MM.1S (cell line): ENCODE measurements around the gene VPS16.

ENCODE experiments used
- CTCF ChIP-seq: fragments of 300-600 bp; sonication (generic); IDR thresholded peaks from 2 replicates; pipeline ENCODE4 v1.5.1; 2016; ENCODE audit warnings: antibody characterized with exemption, low read length, mixed read lengths
- EZH2 ChIP-seq: fragments of 300-600 bp; sonication (generic); optimal IDR thresholded peaks from 2 replicates; pipeline ENCODE3; 2017; ENCODE audit warnings: low read depth, mild to moderate bottlenecking, antibody characterized with exemption, low read length, mixed read lengths
- EZH2phosphoT487 ChIP-seq: fragments of 300-600 bp; sonication (generic); IDR thresholded peaks from 2 replicates; pipeline ENCODE4 v1.6.1; 2018; ENCODE audit warnings: antibody characterized with exemption, low read length

GRCh38 chr20:2875690-2876203 lies 35.2 kb downstream of the VPS16 start:
- TF ChIP-seq EZH2: no peak
- TF ChIP-seq CTCF: no peak
- no peak for TF ChIP-seq EZH2phosphoT487
